ENCODE measurements around the gene MSMO1. TPM values are rescaled to one million over a fixed set of nuclear protein-coding genes. Genes with fewer than 3 reads are reported as not detected.

Gene MSMO1
- total RNA-seq: 126 and 174 TPM in 2 replicates

DNA sequence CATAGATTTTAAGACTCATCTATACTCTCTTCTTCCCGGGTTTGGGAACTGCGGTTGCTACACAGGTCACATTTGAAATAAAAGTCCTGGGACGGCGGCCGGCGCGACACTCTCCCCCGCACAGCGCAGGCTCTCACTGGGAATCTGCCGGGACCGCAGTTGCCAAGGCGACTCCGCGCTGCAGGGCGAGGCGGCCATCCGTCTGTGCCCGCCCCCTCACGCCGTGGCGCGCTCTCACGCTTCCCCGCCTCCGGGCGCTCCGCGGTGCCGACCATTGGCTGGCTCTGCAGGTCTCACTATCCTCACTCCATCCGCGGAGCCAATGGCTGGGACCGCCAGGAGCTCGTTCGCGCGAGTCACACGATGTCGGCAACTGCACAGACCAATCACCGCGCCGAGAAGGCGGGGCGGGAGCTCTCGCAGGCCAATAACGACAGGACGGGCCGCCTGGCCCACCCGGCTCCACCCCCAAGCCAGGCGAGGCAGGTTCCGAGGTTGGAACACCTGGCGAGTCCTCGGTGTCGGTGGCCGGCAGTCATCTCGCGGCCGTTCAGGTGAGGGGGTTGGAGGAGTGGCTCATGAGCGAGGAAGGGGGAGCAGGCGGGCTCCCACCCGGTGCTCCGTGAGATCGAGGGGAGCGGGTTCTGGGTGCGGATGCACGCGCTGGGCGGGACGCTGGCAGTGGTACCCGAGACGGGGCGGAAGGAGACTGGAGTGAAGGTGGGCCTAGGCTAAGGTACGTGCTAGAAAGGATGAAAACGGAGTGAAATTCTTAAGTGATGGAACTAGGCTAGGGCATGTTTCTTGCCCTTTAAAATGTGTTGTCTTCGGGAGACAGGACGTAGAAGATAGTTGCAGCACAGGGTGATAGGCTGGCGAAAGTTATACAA, at the start of gene MSMO1:
Gene MSMO1, plus strand, starts transcription at position 459 of the 890 bp plus-strand sequence. CDS start 5,702 bp downstream, outside the sequence.

DNA sequence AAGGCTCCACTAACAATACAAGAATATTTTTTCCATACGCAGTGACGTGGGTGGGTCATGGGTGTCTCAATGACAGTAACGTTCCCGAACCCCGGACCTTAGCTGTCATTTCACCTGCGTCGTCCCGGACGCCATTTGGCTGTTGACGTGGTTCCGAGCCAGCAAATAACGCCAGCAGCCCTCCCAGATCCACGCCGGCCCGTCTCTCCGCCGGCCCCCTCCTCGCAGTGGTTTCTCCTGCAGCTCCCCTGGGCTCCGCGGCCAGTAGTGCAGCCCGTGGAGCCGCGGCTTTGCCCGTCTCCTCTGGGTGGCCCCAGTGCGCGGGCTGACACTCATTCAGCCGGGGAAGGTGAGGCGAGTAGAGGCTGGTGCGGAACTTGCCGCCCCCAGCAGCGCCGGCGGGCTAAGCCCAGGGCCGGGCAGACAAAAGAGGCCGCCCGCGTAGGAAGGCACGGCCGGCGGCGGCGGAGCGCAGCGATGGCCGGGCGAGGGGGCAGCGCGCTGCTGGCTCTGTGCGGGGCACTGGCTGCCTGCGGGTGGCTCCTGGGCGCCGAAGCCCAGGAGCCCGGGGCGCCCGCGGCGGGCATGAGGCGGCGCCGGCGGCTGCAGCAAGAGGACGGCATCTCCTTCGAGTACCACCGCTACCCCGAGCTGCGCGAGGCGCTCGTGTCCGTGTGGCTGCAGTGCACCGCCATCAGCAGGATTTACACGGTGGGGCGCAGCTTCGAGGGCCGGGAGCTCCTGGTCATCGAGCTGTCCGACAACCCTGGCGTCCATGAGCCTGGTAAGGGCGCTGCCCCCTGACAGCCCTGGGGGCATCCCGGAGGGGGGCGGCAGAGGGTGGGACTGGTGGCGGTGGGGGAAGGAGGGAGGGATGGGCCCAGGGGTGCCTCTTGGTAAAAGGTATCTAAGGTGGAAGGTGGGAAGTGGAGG, 51.5 kb downstream of the MSMO1 start, which contains the start of gene CPE:
Gene CPE, plus strand, starts transcription at position 264 of the 933 bp plus-strand sequence. Its CDS starts 214 bp downstream, at position 478.

Other genes with a start within 250 kb of the MSMO1 start
- 6.1 and 9.0 TPM in 2 replicates for gene TMEM192, start 214.8 kb upstream of the MSMO1 start, total RNA-seq
- gene KLHL2, start 120.1 kb upstream of the MSMO1 start, total RNA-seq: 19.7 and 24.7 TPM in 2 replicates
- gene CPE, start 51.3 kb downstream of the MSMO1 start, total RNA-seq: 33.5 and 294 TPM in 2 replicates

All from regular cardiac myocyte (primary cell).